ENCODE measurements around the gene ANO2.

Gene ANO2

DNA sequence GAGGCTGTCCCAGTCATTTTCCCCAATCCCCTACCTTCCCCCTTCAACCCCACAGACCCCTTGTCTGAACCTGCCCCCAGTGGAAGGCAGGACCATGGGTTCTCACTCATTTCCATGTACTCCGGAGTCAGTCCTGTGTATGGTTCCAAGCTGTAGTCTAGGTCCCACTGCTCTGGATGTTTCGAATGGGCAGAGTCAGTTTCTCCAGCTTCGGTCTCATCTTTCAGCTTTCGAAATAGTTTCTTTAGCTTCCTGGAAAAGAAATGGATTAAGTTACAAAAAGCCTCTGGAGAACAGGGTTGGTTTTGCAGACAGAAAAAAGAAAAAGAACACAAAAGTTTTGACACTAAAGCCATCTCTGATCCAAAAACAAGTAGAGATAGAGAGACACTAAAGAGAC is 345.7 kb downstream of the ANO2 start:
- H3K4me3 Mint-ChIP-seq = no peak overlapping the region
- no peaks in the 10 kb centered on the region for H3K9me3 Mint-ChIP-seq
- DNase-seq (ENCODE audit: low spot score) = no peak
- H3K27me3 Mint-ChIP-seq (ENCODE audit: low read depth) = no peaks in the 10 kb centered on the region
- no peaks in the 10 kb centered on the region for H3K36me3 Mint-ChIP-seq (ENCODE audit: low read depth)
- no peak overlapping the region for H3K27ac Mint-ChIP-seq
- H3K4me1 Mint-ChIP-seq (ENCODE audit: low read depth) = no peaks in the 10 kb centered on the region

GRCh38 chr12:5593998-5594397 is 351.1 kb downstream of the ANO2 start:
- no peak for DNase-seq (ENCODE audit: low spot score)

DNA sequence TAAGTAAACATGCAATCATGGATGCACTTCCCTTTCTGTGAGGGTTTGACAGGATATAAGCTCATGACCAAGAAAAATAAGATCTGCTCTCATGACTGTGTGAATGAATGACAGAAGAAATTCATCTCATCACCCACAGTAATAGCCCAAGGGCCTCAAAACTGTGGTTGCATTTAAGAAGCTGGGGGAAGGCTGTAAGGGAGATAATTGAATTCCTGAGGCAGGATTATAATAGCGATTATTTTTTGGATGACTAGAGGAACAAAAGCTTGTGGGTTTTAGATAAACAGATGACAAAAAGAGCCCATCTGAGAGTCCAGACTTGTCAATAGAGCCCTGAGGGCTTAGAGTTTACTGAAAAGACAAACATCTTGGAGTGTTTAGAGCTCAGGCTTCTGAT is 352.0 kb downstream of the ANO2 start:
- H3K4me3 Mint-ChIP-seq = no peak overlapping the region
- H3K36me3 Mint-ChIP-seq (ENCODE audit: low read depth) = no peaks in the 10 kb centered on the region
- no peak overlapping the region for H3K27ac Mint-ChIP-seq

More at GRCh38 chr12:5593998-5594397, 351.1 kb downstream of the ANO2 start:
- no peak overlapping the region for H3K27ac Mint-ChIP-seq
- no peaks in the 10 kb centered on the region for H3K4me1 Mint-ChIP-seq (ENCODE audit: low read depth)
- H3K4me3 Mint-ChIP-seq = no peak overlapping the region
- no peaks in the 10 kb centered on the region for H3K36me3 Mint-ChIP-seq (ENCODE audit: low read depth)
- no peaks in the 10 kb centered on the region for H3K9me3 Mint-ChIP-seq
- no peaks in the 10 kb centered on the region for H3K27me3 Mint-ChIP-seq (ENCODE audit: low read depth)

DNA sequence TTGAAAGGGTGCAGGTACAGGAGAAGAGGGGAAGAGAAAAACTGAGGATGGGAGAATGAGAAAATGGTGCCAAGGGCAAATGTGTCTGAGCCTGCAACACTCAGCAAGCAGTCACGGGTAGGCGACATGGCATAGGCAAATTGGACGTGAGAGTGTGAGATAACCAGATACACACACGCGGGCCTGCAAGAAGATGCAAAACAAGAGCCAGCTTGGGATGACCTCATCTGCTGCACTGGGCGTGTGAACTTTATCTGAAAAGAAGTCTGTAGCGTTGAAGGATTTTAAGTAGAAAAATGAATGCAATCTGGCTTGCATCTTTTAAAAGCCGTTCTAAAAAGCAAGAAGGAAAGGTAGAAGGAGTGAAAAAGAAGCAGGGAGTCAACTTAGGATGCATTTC is 352.7 kb downstream of the ANO2 start:
- no peak overlapping the region for H3K4me3 Mint-ChIP-seq
- no peaks in the 10 kb centered on the region for H3K36me3 Mint-ChIP-seq (ENCODE audit: low read depth)
- no peak overlapping the region for H3K27ac Mint-ChIP-seq
- H3K9me3 Mint-ChIP-seq = no peaks in the 10 kb centered on the region
- no peaks in the 10 kb centered on the region for H3K4me1 Mint-ChIP-seq (ENCODE audit: low read depth)
- H3K27me3 Mint-ChIP-seq (ENCODE audit: low read depth) = no peaks in the 10 kb centered on the region
- no peak for DNase-seq (ENCODE audit: low spot score)

More for the DNA sequence above, 352.0 kb downstream of the ANO2 start:
- H3K4me1 Mint-ChIP-seq (ENCODE audit: low read depth) = no peaks in the 10 kb centered on the region
- no peaks in the 10 kb centered on the region for H3K27me3 Mint-ChIP-seq (ENCODE audit: low read depth)
- H3K9me3 Mint-ChIP-seq = no peaks in the 10 kb centered on the region
- DNase-seq (ENCODE audit: low spot score) = no peak

DNA sequence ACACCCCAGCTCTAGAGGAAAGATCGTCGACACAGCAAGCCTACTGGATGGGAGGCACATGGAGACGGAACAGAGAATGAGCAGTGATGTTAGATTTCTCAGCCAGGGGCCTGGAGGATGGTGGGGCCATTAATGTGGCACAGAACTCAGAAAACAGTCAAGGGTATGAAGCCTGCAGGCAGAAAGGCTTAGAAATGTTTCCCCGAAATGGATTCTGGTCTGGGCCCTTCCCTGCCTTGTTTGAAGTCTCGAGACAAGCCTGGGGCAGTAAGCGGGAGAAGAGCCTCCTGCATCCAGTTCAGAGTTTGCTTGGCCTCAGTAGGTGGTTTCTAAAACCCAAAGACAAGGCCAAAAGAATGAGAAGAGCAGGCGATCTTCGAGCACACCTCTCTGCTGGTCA is 354.7 kb downstream of the ANO2 start:
- Mint-ChIP-seq H3K4me3 (no peak overlapping the region), H3K9me3 (no peaks in the 10 kb centered on the region), H3K4me1 (ENCODE audit: low read depth) (no peaks in the 10 kb centered on the region), H3K27me3 (ENCODE audit: low read depth) (no peaks in the 10 kb centered on the region), H3K27ac (no peak overlapping the region), H3K36me3 (ENCODE audit: low read depth) (no peaks in the 10 kb centered on the region)
- no peak for DNase-seq (ENCODE audit: low spot score)

DNA sequence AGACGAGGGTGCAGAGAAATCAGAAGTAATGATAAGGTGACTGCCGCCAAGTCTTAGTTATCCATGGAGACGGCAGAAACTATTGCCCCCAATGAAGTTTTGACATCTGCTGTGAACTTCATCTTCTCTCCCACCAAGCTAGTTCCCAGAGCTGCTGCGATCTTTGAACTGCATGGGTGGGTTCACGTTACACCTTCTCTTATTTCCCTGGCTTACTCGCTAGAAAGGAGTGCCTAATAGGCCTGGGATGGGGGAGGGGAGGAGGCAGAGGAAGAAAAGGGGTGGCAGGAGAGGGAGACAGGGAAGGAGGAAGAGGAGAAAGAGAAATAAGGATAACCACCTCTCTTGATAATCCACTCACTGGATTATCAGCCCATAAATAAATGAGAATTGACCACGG is 356.0 kb downstream of the ANO2 start:
- H3K4me3 Mint-ChIP-seq = no peak overlapping the region
- H3K9me3 Mint-ChIP-seq = no peaks in the 10 kb centered on the region
- DNase-seq (ENCODE audit: low spot score) = no peak

DNA sequence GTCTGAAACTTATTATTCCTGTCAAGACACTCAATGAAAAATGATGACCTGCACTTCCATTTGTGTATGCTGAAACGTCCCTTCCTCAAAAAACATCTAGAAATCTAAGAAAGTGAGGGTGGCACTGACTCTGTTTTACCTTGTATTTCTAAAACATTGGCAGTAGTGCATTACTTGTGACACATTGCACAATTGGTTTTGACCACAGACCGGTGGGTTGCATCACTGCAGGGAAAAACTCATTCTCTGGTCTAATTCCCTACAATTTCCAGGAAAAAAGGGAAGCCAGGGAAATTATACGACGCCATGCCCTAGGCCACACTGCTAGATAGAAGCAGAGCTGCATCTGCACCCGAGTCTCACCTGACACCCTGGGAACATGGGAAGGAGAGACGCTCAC is 356.5 kb downstream of the ANO2 start:
- no peak overlapping the region for H3K4me3 Mint-ChIP-seq
- DNase-seq (ENCODE audit: low spot score) = no peak
- no peaks in the 10 kb centered on the region for H3K36me3 Mint-ChIP-seq (ENCODE audit: low read depth)
- H3K27ac Mint-ChIP-seq = no peak overlapping the region
- H3K9me3 Mint-ChIP-seq = no peaks in the 10 kb centered on the region
- no peaks in the 10 kb centered on the region for H3K27me3 Mint-ChIP-seq (ENCODE audit: low read depth)
- no peaks in the 10 kb centered on the region for H3K4me1 Mint-ChIP-seq (ENCODE audit: low read depth)

More for the DNA sequence above, 356.0 kb downstream of the ANO2 start:
- no peaks in the 10 kb centered on the region for H3K4me1 Mint-ChIP-seq (ENCODE audit: low read depth)
- H3K27me3 Mint-ChIP-seq (ENCODE audit: low read depth) = no peaks in the 10 kb centered on the region
- no peak overlapping the region for H3K27ac Mint-ChIP-seq
- no peaks in the 10 kb centered on the region for H3K36me3 Mint-ChIP-seq (ENCODE audit: low read depth)

DNA sequence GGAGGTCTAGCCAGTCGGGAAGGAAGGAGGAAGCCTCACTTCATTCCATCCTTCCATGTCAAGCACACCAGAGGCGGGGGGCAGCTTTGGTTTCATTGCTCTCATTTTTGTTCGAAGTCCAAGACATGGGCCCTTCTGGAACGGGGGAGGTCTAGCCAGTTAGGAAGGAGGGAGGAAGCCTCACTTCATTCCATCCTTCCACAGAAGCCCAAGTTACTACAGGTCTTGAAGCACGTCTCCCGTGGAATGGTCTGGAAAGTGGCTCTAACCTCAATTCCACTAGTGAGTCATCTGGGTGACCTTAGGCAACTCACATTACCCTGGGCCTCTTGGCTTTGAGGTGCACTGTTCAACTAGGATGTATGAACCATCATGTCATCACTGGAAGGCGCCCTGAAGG is 356.9 kb downstream of the ANO2 start:
- no peak overlapping the region for H3K27ac Mint-ChIP-seq
- H3K4me3 Mint-ChIP-seq = no peak overlapping the region
- no peaks in the 10 kb centered on the region for H3K36me3 Mint-ChIP-seq (ENCODE audit: low read depth)
- H3K4me1 Mint-ChIP-seq (ENCODE audit: low read depth) = no peaks in the 10 kb centered on the region
- H3K9me3 Mint-ChIP-seq = no peaks in the 10 kb centered on the region
- DNase-seq (ENCODE audit: low spot score) = no peak
- no peaks in the 10 kb centered on the region for H3K27me3 Mint-ChIP-seq (ENCODE audit: low read depth)

GRCh38 chr12:5587711-5588121 is 357.3 kb downstream of the ANO2 start:
- no peaks in the 10 kb centered on the region for H3K36me3 Mint-ChIP-seq (ENCODE audit: low read depth)
- no peaks in the 10 kb centered on the region for H3K27me3 Mint-ChIP-seq (ENCODE audit: low read depth)
- no peak overlapping the region for H3K4me3 Mint-ChIP-seq
- no peaks in the 10 kb centered on the region for H3K4me1 Mint-ChIP-seq (ENCODE audit: low read depth)
- no peak for DNase-seq (ENCODE audit: low spot score)
- no peaks in the 10 kb centered on the region for H3K9me3 Mint-ChIP-seq
- H3K27ac Mint-ChIP-seq = no peak overlapping the region

GRCh38 chr12:5586201-5586600 is 358.9 kb downstream of the ANO2 start:
- no peaks in the 10 kb centered on the region for H3K4me1 Mint-ChIP-seq (ENCODE audit: low read depth)
- no peak for DNase-seq (ENCODE audit: low spot score)
- no peaks in the 10 kb centered on the region for H3K9me3 Mint-ChIP-seq
- H3K27me3 Mint-ChIP-seq (ENCODE audit: low read depth) = no peaks in the 10 kb centered on the region
- no peak overlapping the region for H3K4me3 Mint-ChIP-seq
- H3K36me3 Mint-ChIP-seq (ENCODE audit: low read depth) = no peaks in the 10 kb centered on the region
- no peak overlapping the region for H3K27ac Mint-ChIP-seq

DNA sequence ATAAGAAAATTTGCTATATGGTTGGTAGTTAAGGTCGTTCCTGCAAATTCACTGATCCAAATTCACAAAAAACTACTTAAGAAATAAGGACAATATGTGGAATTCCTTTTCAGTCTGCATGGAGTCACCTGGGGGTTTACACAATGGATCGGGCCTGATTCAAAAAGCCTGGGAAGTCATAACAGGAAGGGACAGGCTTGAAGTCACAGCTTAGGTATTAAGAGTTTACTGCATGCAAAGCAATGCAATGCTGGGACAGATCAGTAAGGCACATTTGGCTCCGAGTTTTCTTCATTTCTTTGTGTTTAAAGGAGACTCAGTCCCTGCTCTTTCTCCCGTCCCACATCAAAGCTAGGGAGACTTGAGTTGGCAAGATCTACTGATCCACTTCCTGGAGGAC is 359.9 kb downstream of the ANO2 start:
- no peak overlapping the region for H3K4me3 Mint-ChIP-seq
- no peaks in the 10 kb centered on the region for H3K27me3 Mint-ChIP-seq (ENCODE audit: low read depth)
- H3K36me3 Mint-ChIP-seq (ENCODE audit: low read depth) = no peaks in the 10 kb centered on the region
- no peak for DNase-seq (ENCODE audit: low spot score)
- no peaks in the 10 kb centered on the region for H3K4me1 Mint-ChIP-seq (ENCODE audit: low read depth)
- H3K9me3 Mint-ChIP-seq = no peaks in the 10 kb centered on the region
- no peak overlapping the region for H3K27ac Mint-ChIP-seq

DNA sequence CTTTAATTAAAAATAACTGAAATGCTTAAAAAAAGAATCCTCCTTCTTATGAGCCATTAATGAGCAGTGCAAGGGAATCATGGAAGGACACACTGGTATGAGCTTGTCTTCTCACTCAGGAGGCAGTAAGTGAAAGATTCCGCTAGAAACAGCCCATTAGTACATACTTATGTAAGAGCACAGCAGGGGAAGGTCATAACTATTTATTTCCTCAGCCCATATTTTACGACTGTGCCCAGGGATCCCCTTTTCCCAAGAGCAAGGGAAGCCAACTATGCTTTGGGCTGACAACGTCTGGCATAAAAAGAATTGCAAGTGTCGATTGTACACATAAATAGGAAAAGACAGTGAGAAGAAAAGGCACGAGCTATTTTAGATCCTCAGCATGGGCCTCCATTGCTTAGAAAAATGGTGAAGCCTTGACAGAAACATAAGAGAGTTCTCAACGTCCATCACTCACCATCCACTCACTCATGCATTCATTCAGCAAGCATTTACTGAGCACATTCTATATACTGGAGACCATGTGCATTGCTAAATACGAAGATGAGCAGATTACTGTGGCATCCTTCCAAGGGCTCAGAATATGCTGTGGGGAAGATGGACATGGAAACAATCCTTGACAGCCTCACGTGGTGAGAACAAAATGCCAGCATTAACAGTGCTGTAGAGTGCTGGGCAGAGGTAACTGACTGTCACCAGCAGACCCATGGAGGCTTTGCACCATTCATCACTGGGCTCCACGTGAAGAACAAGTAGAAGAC is 360.5 kb downstream of the ANO2 start:
- DNase-seq (ENCODE audit: low spot score) = no peak
- no peak overlapping the region for H3K4me3 Mint-ChIP-seq
- H3K27me3 Mint-ChIP-seq (ENCODE audit: low read depth) = no peaks in the 10 kb centered on the region
- H3K4me1 Mint-ChIP-seq (ENCODE audit: low read depth) = no peaks in the 10 kb centered on the region
- H3K27ac Mint-ChIP-seq = no peak overlapping the region
- no peaks in the 10 kb centered on the region for H3K9me3 Mint-ChIP-seq
- H3K36me3 Mint-ChIP-seq (ENCODE audit: low read depth) = no peaks in the 10 kb centered on the region

- H3K36me3 Mint-ChIP-seq (ENCODE audit: low read depth) = no peaks in the 10 kb centered on the region
- no peaks in the 10 kb centered on the region for H3K9me3 Mint-ChIP-seq
- no peak for DNase-seq (ENCODE audit: low spot score)
- no peaks in the 10 kb centered on the region for H3K27me3 Mint-ChIP-seq (ENCODE audit: low read depth)
- no peak overlapping the region for H3K4me3 Mint-ChIP-seq
- no peaks in the 10 kb centered on the region for H3K4me1 Mint-ChIP-seq (ENCODE audit: low read depth)
- H3K27ac Mint-ChIP-seq = no peak overlapping the region
These were observed 362.5 kb downstream of the ANO2 start for GRCh38 chr12:5582541-5582940.

DNA sequence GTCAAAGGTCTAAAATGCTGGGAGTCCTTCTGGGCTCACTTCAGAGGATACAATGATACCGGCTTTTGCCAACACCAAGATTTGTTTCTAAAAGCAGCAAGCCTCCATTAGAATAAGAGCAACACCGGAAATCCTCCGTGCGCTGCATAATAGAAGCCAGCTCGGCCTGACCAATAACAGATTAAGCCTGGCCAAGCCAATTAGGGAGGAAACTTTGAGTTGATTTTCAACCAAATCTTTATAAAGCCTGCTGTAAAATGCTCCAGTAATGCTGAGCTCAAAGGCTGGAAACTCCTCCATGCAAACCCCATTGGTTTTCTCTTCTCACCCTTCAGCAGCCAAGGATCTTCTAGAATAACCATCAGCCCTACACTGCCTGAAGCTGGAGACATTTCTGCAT is 363.0 kb downstream of the ANO2 start:
- no peaks in the 10 kb centered on the region for H3K4me1 Mint-ChIP-seq (ENCODE audit: low read depth)
- no peak overlapping the region for H3K4me3 Mint-ChIP-seq
- no peak for DNase-seq (ENCODE audit: low spot score)
- no peak overlapping the region for H3K27ac Mint-ChIP-seq
- H3K36me3 Mint-ChIP-seq (ENCODE audit: low read depth) = no peaks in the 10 kb centered on the region
- no peaks in the 10 kb centered on the region for H3K27me3 Mint-ChIP-seq (ENCODE audit: low read depth)
- H3K9me3 Mint-ChIP-seq = no peaks in the 10 kb centered on the region

DNA sequence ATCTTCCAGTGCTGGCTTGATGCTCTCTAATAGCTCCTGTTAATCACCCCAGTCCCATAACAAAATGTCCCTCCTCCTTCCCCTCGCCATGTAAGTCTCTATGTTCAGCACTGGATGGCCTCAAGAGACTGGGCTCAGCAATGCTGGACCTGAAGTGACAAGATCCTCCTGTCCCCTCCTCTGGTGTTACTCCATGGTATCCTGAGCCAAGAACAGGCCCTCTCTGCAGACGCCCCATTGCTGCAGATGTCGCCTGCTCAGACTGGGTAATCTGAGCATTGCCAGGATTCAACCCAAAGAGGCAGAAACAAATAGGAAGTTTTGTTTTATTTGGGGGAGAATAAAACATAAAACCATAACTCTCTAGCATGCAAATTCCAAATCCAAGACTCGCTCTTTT is 363.4 kb downstream of the ANO2 start:
- no peak for DNase-seq (ENCODE audit: low spot score)
- no peaks in the 10 kb centered on the region for H3K27me3 Mint-ChIP-seq (ENCODE audit: low read depth)
- H3K27ac Mint-ChIP-seq = no peak overlapping the region
- no peaks in the 10 kb centered on the region for H3K4me1 Mint-ChIP-seq (ENCODE audit: low read depth)
- no peak overlapping the region for H3K4me3 Mint-ChIP-seq
- no peaks in the 10 kb centered on the region for H3K36me3 Mint-ChIP-seq (ENCODE audit: low read depth)
- no peaks in the 10 kb centered on the region for H3K9me3 Mint-ChIP-seq
